H1 (cell line): ENCODE data around the gene CHST11. TPM values are rescaled to one million over a fixed set of nuclear protein-coding genes. Genes with fewer than 3 reads are reported as not detected.
A peak's percentile ranks its signal among the peaks of the same experiment; 100 is the strongest.

Experiments
- CTCF ChIA-PET: fragments of 300-600 bp; sonication (Branson Sonifier 250); formaldehyde crosslinking; loops from one replicate; lab custom pipeline; 2021; ENCODE audit not compliant: partially characterized antibody; lab: Charles Lee
- POLR2A ChIA-PET: fragments of 300-600 bp; sonication (Branson Sonifier 250); formaldehyde crosslinking; loops from one replicate; lab custom pipeline; 2021; ENCODE audit warnings: inconsistent platforms; ENCODE audit not compliant: partially characterized antibody; lab: Charles Lee
- DNase-seq, 2 experiments: peaks; one replicate each; pipeline versions ENCODE4 v3.0.0 to v3.0.0-alpha.2; 2010 to 2022; ENCODE audit warnings: low spot score in 2 of 2, low read depth in 1 of 2, mixed read lengths in 1 of 2
- FAIRE-seq: peaks from 2 replicates; lab custom pipeline; 2011; peaks lifted over from hg19 to GRCh38; lab: Jason Lieb, UNC
- H2AFZ ChIP-seq: 2 replicates; pipeline ENCODE4 v1.8.1; 2012; ENCODE audit warnings: low read length, inconsistent platforms
- H2AK5ac ChIP-seq: 2 replicates; pipeline ENCODE4 v1.6.1; 2013; ENCODE audit warnings: low read depth, low read length
- H2BK120ac ChIP-seq: replicated peaks from 2 replicates; pipeline ENCODE3; 2013; ENCODE audit warnings: low read depth, low read length, inconsistent platforms
- H2BK12ac ChIP-seq: 2 replicates; pipeline ENCODE4 v1.6.1; 2013; ENCODE audit warnings: low read depth, low read length
- H2BK15ac ChIP-seq: 2 replicates; pipeline ENCODE4 v1.6.1; 2013; ENCODE audit warnings: low read length
- H2BK20ac ChIP-seq: 2 replicates; pipeline ENCODE4 v1.6.1; 2013; ENCODE audit warnings: low read length
- H2BK5ac ChIP-seq: 2 replicates; pipeline ENCODE4 v1.6.1; 2013; ENCODE audit warnings: low read depth, low read length
- H3K14ac ChIP-seq: 2 replicates; pipeline ENCODE4 v1.6.1; 2013; ENCODE audit warnings: inconsistent platforms; ENCODE audit not compliant: insufficient read length
- H3K18ac ChIP-seq: 2 replicates; pipeline ENCODE4 v1.6.1; 2013; ENCODE audit warnings: low read length; ENCODE audit errors: extremely low read depth
- H3K23ac ChIP-seq: 2 replicates; pipeline ENCODE4 v1.6.1; 2013; ENCODE audit warnings: inconsistent platforms; ENCODE audit not compliant: insufficient read length
- H3K23me2 ChIP-seq: 2 replicates; pipeline ENCODE4 v1.6.1; 2013; ENCODE audit warnings: low read depth, low read length
- H3K27ac ChIP-seq: 2 replicates; pipeline ENCODE4 v1.6.1; 2011; ENCODE audit warnings: low read depth, low read length, inconsistent platforms
- H3K27me3 ChIP-seq, 4 experiments: replicated peaks in 1 of 4; 1 replicate in 1 of 4; 2 replicates in 3 of 4; pipeline versions ENCODE4 v1.6.1 to v1.8.1; 2011 to 2013; ENCODE audit warnings: low read length in 3 of 4, mild to moderate bottlenecking in 3 of 4, inconsistent platforms in 2 of 4, mixed read lengths in 2 of 4, moderate library complexity in 1 of 4; ENCODE audit not compliant: control insufficient read depth in 3 of 4, insufficient read depth in 3 of 4; ENCODE audit errors: extremely low read depth in 1 of 4
- H3K36me3 ChIP-seq, 4 experiments: 2 replicates each; pipeline versions ENCODE4 v1.6.1 to v1.8.1; 2011 to 2013; ENCODE audit warnings: mild to moderate bottlenecking in 4 of 4, low read length in 3 of 4, moderate library complexity in 2 of 4, control low read depth in 1 of 4, inconsistent platforms in 1 of 4; ENCODE audit not compliant: insufficient read depth in 4 of 4, control insufficient read depth in 2 of 4
- H3K4ac ChIP-seq: replicated peaks from 2 replicates; pipeline ENCODE3; 2013; ENCODE audit warnings: low read length, low read depth, mixed read lengths, inconsistent platforms; ENCODE audit not compliant: insufficient read length
- H3K4me1 ChIP-seq, 4 experiments: replicated peaks in 1 of 4; 1 replicate in 1 of 4; 2 replicates in 3 of 4; pipeline versions ENCODE4 v1.6.1 to v1.8.1; 2011 to 2013; ENCODE audit warnings: low read length in 3 of 4, inconsistent platforms in 2 of 4, mixed read lengths in 1 of 4; ENCODE audit not compliant: insufficient read depth in 4 of 4, control insufficient read depth in 3 of 4
- H3K4me2 ChIP-seq, 2 experiments: 2 replicates each; pipeline versions ENCODE4 v1.6.1 to v1.8.1; 2011 to 2013; ENCODE audit warnings: low read depth in 2 of 2, low read length in 2 of 2, control low read depth in 1 of 2, inconsistent platforms in 1 of 2, mild to moderate bottlenecking in 1 of 2; ENCODE audit not compliant: insufficient read depth in 1 of 2
- H3K4me3 ChIP-seq, 4 experiments: fragments of 200-600, 300-600 bp in 1 of 4; sonication (generic), shearing (Covaris generic), sonication (Bioruptor Twin) in 1 of 4; 2 replicates each; pipeline versions ENCODE4 v1.5.1 to v1.8.1; 2011 to 2016; ENCODE audit warnings: low read length in 4 of 4, low read depth in 3 of 4, control low read depth in 2 of 4, inconsistent platforms in 2 of 4, mild to moderate bottlenecking in 2 of 4, mixed read lengths in 1 of 4, moderate library complexity in 1 of 4; ENCODE audit not compliant: insufficient read depth in 2 of 4; ENCODE audit errors: extremely low read depth in 1 of 4
- H3K56ac ChIP-seq: replicated peaks from 2 replicates; pipeline ENCODE3; 2013; ENCODE audit warnings: low read depth, mild to moderate bottlenecking, mixed read lengths, low read length, inconsistent platforms; ENCODE audit not compliant: insufficient read length
- H3K79me1 ChIP-seq: 2 replicates; pipeline ENCODE4 v1.6.1; 2013; ENCODE audit warnings: low read depth, low read length, control low read depth
- H3K79me2 ChIP-seq, 2 experiments: 2 replicates each; pipeline versions ENCODE4 v1.6.1 to v1.8.1; 2012 to 2013; ENCODE audit warnings: low read length in 2 of 2, mild to moderate bottlenecking in 2 of 2, inconsistent platforms in 1 of 2; ENCODE audit not compliant: insufficient read depth in 2 of 2, control insufficient read depth in 1 of 2
- H3K9ac ChIP-seq, 4 experiments: replicated peaks in 1 of 4; 1 replicate in 1 of 4; 2 replicates in 3 of 4; pipeline versions ENCODE4 v1.6.1 to v1.8.1; 2011 to 2013; ENCODE audit warnings: low read depth in 3 of 4, low read length in 3 of 4, control low read depth in 2 of 4, mild to moderate bottlenecking in 2 of 4, moderate library complexity in 2 of 4, inconsistent platforms in 1 of 4; ENCODE audit errors: extremely low read depth in 1 of 4
- H3K9me3 ChIP-seq, 2 experiments: 2 replicates each; pipeline versions ENCODE4 v1.6.1 to v1.8.1; 2012 to 2013; ENCODE audit warnings: mild to moderate bottlenecking in 2 of 2, moderate library complexity in 2 of 2, control low read depth in 1 of 2, inconsistent platforms in 1 of 2, low read depth in 1 of 2, low read length in 1 of 2, mixed read lengths in 1 of 2; ENCODE audit not compliant: insufficient read depth in 2 of 2
- H4K20me1 ChIP-seq, 2 experiments: replicated peaks in 1 of 2; 2 replicates each; pipeline versions ENCODE3 to v1.8.1; 2011 to 2013; ENCODE audit warnings: inconsistent platforms in 2 of 2, low read length in 2 of 2, mild to moderate bottlenecking in 1 of 2; ENCODE audit not compliant: insufficient read depth in 2 of 2, control insufficient read depth in 1 of 2
- H4K5ac ChIP-seq: 2 replicates; pipeline ENCODE4 v1.6.1; 2013; ENCODE audit warnings: low read length, low read depth, mixed read lengths, inconsistent platforms; ENCODE audit not compliant: insufficient read length
- H4K8ac ChIP-seq: 2 replicates; pipeline ENCODE4 v1.8.0; 2013; ENCODE audit warnings: mild to moderate bottlenecking, moderate library complexity, low read length, inconsistent platforms; ENCODE audit not compliant: insufficient read depth; ENCODE audit errors: extremely low read depth
- H4K91ac ChIP-seq: replicated peaks from 2 replicates; pipeline ENCODE3; 2013; ENCODE audit warnings: low read length, mixed read lengths, inconsistent platforms; ENCODE audit not compliant: insufficient read length
- HDAC2 ChIP-seq, 2 experiments: fragments of 300-600 bp in 1 of 2; sonication (generic) in 1 of 2; IDR thresholded peaks; 2 replicates each; pipeline ENCODE4 v1.6.1; 2011 to 2012; ENCODE audit warnings: low read depth in 2 of 2, low read length in 2 of 2, mild to moderate bottlenecking in 2 of 2, moderate library complexity in 2 of 2, borderline replicate concordance in 1 of 2, inconsistent platforms in 1 of 2
- KDM1A ChIP-seq: fragments of 200-600, 300-600 bp; sonication (generic); IDR thresholded peaks from 2 replicates; pipeline ENCODE4 v1.7.1; 2016; ENCODE audit warnings: mild to moderate bottlenecking, low read length, borderline replicate concordance
- SIN3A ChIP-seq, 2 experiments: IDR thresholded peaks in 1 of 2; conservative IDR thresholded peaks in 1 of 2; 2 replicates each; pipeline ENCODE4 v1.6.1; 2011 to 2012; ENCODE audit warnings: low read length in 2 of 2, improper control_type of control experiment in 1 of 2, low read depth in 1 of 2, mild to moderate bottlenecking in 1 of 2
- TAF7 ChIP-seq: optimal IDR thresholded peaks from 2 replicates; pipeline ENCODE3; 2011; ENCODE audit warnings: low read depth, mild to moderate bottlenecking, inconsistent platforms, low read length, moderate library complexity, borderline replicate concordance
- WGBS, 2 experiments: shearing (Covaris generic) in 1 of 2; methylation state at CpG; one replicate each; pipeline versions ENCODE4 v1.1.6 to v1.1.7; 2013 to 2015; ENCODE audit warnings: low lambda C conversion rate in 2 of 2, mixed read lengths in 2 of 2, inconsistent platforms in 1 of 2, low coverage in 1 of 2, missing lambda C conversion rate in 1 of 2; ENCODE audit not compliant: insufficient replicate concordance in 2 of 2, insufficient coverage in 1 of 2, insufficient read length in 1 of 2; ENCODE audit errors: extremely low coverage in 1 of 2, missing lambda C conversion rate in 1 of 2; 5-methylcytosine and 5-hydroxymethylcytosine counted together
- polyA plus RNA-seq, 7 experiments: library from polyadenylated mRNA; depleted of rRNA in 3 of 7; stranded (reverse) in 5 of 7; unstranded in 2 of 7; fragments of >200 nt in 5 of 7; fragments of 200-250 nt in 2 of 7; gene quantifications; 1 replicate in 5 of 7; 2 replicates in 1 of 7; 4 replicates in 1 of 7; pipeline versions ENCODE4 v1.2.1 to v1.2.3, GENCODE V29; 2011 to 2013; ENCODE audit warnings: missing spikeins in 2 of 7, mixed read lengths in 2 of 7
- total RNA-seq: library from RNA; stranded (reverse); fragmentation: NEBNext Ultra II Directional; extraction: Animal tissue kit (Norgen Biotek cat#: 25700); gene quantifications from 2 replicates; pipeline ENCODE4 v1.2.1, GENCODE V29; 2021

Gene CHST11
- total and polyA plus RNA-seq, 2 of the 8 experiments (the other 6 are each of a cell fraction or from before 2014, with no cell fraction given): 14.4 to 20.8 TPM

- Histone ChIP-seq H3K18ac (no peak overlapping the region), H3K79me1 (no peaks in the 10 kb centered on the region), H3K4me2 (no peak overlapping the region), H3K4me1 (peaks cover 0 to 10% (median 3%) of the 10 kb centered on the region in 4 experiments; a peak in 4 of 7 replicates), H3K4me3 (no peak overlapping the region), H2AK5ac (no peak overlapping the region), H3K79me2 (no peaks in the 10 kb centered on the region), H3K27me3 (0 out of 7 replicates have a peak, but pooled peaks cover 0 to 2% (median 0%) of the 10 kb centered on the region in 4 experiments), H3K27ac (no peak overlapping the region), H3K23me2 (no peaks in the 10 kb centered on the region), H3K23ac (no peak overlapping the region), H3K9ac (no peak overlapping the region), H4K5ac (no peak overlapping the region)
- WGBS, 2 experiments: 87% methylated on average over 16 of the region's 16 CpGs; no CpG with 5 or more reads in 1 of the 2 experiments
- DNase-seq: no peak
- CTCF ChIA-PET: interaction anchor here (1.0 to 1.4 kb wide), 3 partner anchors 13 to 33 kb away, joined by 3 to 4 read pairs (median 3); no protein-coding TSS in a partner anchor
- POLR2A ChIA-PET: no interaction called here
- TF ChIP-seq HDAC2 (IDR thresholded peaks at IDR 0.05; ENCODE audit: borderline replicate concordance in 1 of 2, low read depth in 2 of 2, low read length in 2 of 2) (no peak), SIN3A (conservative IDR thresholded peaks at IDR 0.05 in 1 of 2, IDR thresholded peaks at IDR 0.05 in 1 of 2; ENCODE audit: low read depth in 1 of 2, low read length in 2 of 2) (no peak), TAF7 (no peak), KDM1A (peak; percentile 73; the same call in 1 of the 2 replicates)
- TF ChIP-seq, all 59 proteins: peak for 1
- Histone ChIP-seq H3K9me3 (no peaks in the 10 kb centered on the region), H4K91ac (no peak overlapping the region), H3K4ac (no peak overlapping the region), H4K8ac (no peak overlapping the region), H2BK120ac (no peak overlapping the region), H3K56ac (no peak overlapping the region), H2BK15ac (no peak overlapping the region), H2BK20ac (no peak overlapping the region), H2AFZ (no peak overlapping the region), H4K20me1 (peaks cover 0 to 7% of the 10 kb centered on the region in 2 experiments), H3K36me3 (no peaks in the 10 kb centered on the region), H2BK12ac (no peak overlapping the region), H2BK5ac (no peak overlapping the region), H3K14ac (no peak overlapping the region)
- no peak for FAIRE-seq
These were observed 171.5 kb downstream of the CHST11 start for GRCh38 chr12:104627990-104628830.
